ENCODE results near the gene MEGF6.

- TF ChIP-seq, protein P1, sequence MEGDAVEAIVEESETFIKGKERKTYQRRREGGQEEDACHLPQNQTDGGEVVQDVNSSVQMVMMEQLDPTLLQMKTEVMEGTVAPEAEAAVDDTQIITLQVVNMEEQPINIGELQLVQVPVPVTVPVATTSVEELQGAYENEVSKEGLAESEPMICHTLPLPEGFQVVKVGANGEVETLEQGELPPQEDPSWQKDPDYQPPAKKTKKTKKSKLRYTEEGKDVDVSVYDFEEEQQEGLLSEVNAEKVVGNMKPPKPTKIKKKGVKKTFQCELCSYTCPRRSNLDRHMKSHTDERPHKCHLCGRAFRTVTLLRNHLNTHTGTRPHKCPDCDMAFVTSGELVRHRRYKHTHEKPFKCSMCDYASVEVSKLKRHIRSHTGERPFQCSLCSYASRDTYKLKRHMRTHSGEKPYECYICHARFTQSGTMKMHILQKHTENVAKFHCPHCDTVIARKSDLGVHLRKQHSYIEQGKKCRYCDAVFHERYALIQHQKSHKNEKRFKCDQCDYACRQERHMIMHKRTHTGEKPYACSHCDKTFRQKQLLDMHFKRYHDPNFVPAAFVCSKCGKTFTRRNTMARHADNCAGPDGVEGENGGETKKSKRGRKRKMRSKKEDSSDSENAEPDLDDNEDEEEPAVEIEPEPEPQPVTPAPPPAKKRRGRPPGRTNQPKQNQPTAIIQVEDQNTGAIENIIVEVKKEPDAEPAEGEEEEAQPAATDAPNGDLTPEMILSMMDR (IDR thresholded peaks at IDR 0.05; ENCODE audit: extremely low read depth in 1 of 2, insufficient read depth in 1 of 2, low read depth in 1 of 2, low read length in 2 of 2) = no peak
- TF ChIP-seq EZH2 (IDR thresholded peaks at IDR 0.05; ENCODE audit: borderline replicate concordance, low read depth, low read length, severe bottlenecking) = no peak
- no peak for TF ChIP-seq POLR2AphosphoS5 (IDR thresholded peaks at IDR 0.05; ENCODE audit: insufficient read depth, low read depth, low read length)
- no peak for TF ChIP-seq POLR2A (IDR thresholded peaks at IDR 0.05; ENCODE audit: low read depth, low read length)
- no peak for TF ChIP-seq FOS (IDR thresholded peaks at IDR 0.05; ENCODE audit: borderline replicate concordance, insufficient read depth, low read length)
Observed at GRCh38 chr1:3539707-3540425, 71.4 kb downstream of the MEGF6 start.

Measured in endothelial cell of umbilical vein (primary cell).